H1 (cell line): ENCODE results near the gene TFCP2L1. TPM values are rescaled to one million over a fixed set of nuclear protein-coding genes. Genes with fewer than 3 reads are reported as not detected.

Source experiments
- JUN ChIP-seq: IDR thresholded peaks from 2 replicates; pipeline ENCODE4 v1.6.1; 2011; ENCODE audit warnings: low read depth, mild to moderate bottlenecking, improper control_type of control experiment, low read length
- polyA plus RNA-seq, 7 experiments: library from polyadenylated mRNA; depleted of rRNA in 3 of 7; stranded (reverse) in 5 of 7; unstranded in 2 of 7; fragments of >200 nt in 5 of 7; fragments of 200-250 nt in 2 of 7; gene quantifications; 1 replicate in 5 of 7; 2 replicates in 1 of 7; 4 replicates in 1 of 7; pipeline versions ENCODE4 v1.2.1 to v1.2.3, GENCODE V29; 2011 to 2013; ENCODE audit warnings: missing spikeins in 2 of 7, mixed read lengths in 2 of 7
- total RNA-seq: library from RNA; stranded (reverse); fragmentation: NEBNext Ultra II Directional; extraction: Animal tissue kit (Norgen Biotek cat#: 25700); gene quantifications from 2 replicates; pipeline ENCODE4 v1.2.1, GENCODE V29; 2021
- TF ChIP-seq, protein P1 (sequence below): fragments of 300-600 bp; sonication (generic); IDR thresholded peaks from 2 replicates; pipeline ENCODE4 v1.7.1; 2012; ENCODE audit warnings: low read length, moderate library complexity, mild to moderate bottlenecking, inconsistent platforms; ENCODE audit not compliant: insufficient replicate concordance

Gene TFCP2L1
- total and polyA plus RNA-seq, 2 of the 8 experiments (the other 6 are each of a cell fraction or from before 2014, with no cell fraction given) = 1.5 to 3.8 TPM

DNA sequence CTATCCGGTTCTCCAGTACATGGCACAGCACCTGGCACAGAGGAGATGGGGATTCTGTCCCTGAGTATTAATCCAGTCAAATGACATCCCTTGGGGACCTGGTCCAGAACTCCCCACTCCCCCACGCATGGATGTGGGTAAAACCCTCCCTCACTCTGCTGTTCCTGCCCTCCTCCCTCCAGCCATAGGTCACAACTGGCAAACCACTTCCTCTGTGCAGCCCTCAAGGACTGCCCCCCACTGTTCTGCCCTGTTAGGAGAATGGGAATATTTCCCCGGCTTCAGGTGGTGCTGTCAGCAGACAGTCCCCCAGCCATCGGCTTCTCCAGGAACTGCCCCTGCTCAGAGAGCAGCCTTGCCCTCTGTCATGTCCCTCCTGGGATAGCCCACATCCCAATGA lies 1.5 kb upstream of the TFCP2L1 start (continued):
- TF ChIP-seq, protein P1, sequence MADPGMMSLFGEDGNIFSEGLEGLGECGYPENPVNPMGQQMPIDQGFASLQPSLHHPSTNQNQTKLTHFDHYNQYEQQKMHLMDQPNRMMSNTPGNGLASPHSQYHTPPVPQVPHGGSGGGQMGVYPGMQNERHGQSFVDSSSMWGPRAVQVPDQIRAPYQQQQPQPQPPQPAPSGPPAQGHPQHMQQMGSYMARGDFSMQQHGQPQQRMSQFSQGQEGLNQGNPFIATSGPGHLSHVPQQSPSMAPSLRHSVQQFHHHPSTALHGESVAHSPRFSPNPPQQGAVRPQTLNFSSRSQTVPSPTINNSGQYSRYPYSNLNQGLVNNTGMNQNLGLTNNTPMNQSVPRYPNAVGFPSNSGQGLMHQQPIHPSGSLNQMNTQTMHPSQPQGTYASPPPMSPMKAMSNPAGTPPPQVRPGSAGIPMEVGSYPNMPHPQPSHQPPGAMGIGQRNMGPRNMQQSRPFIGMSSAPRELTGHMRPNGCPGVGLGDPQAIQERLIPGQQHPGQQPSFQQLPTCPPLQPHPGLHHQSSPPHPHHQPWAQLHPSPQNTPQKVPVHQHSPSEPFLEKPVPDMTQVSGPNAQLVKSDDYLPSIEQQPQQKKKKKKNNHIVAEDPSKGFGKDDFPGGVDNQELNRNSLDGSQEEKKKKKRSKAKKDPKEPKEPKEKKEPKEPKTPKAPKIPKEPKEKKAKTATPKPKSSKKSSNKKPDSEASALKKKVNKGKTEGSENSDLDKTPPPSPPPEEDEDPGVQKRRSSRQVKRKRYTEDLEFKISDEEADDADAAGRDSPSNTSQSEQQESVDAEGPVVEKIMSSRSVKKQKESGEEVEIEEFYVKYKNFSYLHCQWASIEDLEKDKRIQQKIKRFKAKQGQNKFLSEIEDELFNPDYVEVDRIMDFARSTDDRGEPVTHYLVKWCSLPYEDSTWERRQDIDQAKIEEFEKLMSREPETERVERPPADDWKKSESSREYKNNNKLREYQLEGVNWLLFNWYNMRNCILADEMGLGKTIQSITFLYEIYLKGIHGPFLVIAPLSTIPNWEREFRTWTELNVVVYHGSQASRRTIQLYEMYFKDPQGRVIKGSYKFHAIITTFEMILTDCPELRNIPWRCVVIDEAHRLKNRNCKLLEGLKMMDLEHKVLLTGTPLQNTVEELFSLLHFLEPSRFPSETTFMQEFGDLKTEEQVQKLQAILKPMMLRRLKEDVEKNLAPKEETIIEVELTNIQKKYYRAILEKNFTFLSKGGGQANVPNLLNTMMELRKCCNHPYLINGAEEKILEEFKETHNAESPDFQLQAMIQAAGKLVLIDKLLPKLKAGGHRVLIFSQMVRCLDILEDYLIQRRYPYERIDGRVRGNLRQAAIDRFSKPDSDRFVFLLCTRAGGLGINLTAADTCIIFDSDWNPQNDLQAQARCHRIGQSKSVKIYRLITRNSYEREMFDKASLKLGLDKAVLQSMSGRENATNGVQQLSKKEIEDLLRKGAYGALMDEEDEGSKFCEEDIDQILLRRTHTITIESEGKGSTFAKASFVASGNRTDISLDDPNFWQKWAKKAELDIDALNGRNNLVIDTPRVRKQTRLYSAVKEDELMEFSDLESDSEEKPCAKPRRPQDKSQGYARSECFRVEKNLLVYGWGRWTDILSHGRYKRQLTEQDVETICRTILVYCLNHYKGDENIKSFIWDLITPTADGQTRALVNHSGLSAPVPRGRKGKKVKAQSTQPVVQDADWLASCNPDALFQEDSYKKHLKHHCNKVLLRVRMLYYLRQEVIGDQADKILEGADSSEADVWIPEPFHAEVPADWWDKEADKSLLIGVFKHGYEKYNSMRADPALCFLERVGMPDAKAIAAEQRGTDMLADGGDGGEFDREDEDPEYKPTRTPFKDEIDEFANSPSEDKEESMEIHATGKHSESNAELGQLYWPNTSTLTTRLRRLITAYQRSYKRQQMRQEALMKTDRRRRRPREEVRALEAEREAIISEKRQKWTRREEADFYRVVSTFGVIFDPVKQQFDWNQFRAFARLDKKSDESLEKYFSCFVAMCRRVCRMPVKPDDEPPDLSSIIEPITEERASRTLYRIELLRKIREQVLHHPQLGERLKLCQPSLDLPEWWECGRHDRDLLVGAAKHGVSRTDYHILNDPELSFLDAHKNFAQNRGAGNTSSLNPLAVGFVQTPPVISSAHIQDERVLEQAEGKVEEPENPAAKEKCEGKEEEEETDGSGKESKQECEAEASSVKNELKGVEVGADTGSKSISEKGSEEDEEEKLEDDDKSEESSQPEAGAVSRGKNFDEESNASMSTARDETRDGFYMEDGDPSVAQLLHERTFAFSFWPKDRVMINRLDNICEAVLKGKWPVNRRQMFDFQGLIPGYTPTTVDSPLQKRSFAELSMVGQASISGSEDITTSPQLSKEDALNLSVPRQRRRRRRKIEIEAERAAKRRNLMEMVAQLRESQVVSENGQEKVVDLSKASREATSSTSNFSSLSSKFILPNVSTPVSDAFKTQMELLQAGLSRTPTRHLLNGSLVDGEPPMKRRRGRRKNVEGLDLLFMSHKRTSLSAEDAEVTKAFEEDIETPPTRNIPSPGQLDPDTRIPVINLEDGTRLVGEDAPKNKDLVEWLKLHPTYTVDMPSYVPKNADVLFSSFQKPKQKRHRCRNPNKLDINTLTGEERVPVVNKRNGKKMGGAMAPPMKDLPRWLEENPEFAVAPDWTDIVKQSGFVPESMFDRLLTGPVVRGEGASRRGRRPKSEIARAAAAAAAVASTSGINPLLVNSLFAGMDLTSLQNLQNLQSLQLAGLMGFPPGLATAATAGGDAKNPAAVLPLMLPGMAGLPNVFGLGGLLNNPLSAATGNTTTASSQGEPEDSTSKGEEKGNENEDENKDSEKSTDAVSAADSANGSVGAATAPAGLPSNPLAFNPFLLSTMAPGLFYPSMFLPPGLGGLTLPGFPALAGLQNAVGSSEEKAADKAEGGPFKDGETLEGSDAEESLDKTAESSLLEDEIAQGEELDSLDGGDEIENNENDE = no peak
- TF ChIP-seq JUN = no peak
